Transverse colon (tissue), 4 donors: ENCODE data around the gene TMEM50A. TPM values are rescaled to one million over a fixed set of nuclear protein-coding genes. Genes with fewer than 3 reads are reported as not detected.
"Not testable (repeated sequence)": the region's sequence is repeated elsewhere in the genome, so short reads cannot be mapped to it uniquely, and the experiment has no call there.

Experiments used
- DNase-seq: peaks from one replicate; pipeline ENCODE4 v3.0.0-alpha.2; 2019
- H3K27ac ChIP-seq, 4 donors: fragments of 200-600 bp; sonication (generic); 2 replicates each; pipeline ENCODE4 v1.5.1; 2016 to 2018; ENCODE audit warnings: inconsistent platforms in 4 of 4
- H3K27me3 ChIP-seq: fragments of 200-600 bp; sonication (generic); 2 replicates; pipeline ENCODE4 v1.5.1; 2017; ENCODE audit warnings: inconsistent platforms
- H3K36me3 ChIP-seq, 4 donors: fragments of 200-600 bp; sonication (generic); 2 replicates each; pipeline ENCODE4 v1.5.1; 2017 to 2019; ENCODE audit warnings: inconsistent platforms in 4 of 4
- H3K4me1 ChIP-seq, 4 donors: fragments of 200-600 bp; sonication (generic); 2 replicates each; pipeline ENCODE4 v1.5.1; 2017 to 2020; ENCODE audit warnings: inconsistent platforms in 4 of 4
- H3K4me3 ChIP-seq, 4 donors: fragments of 200-600 bp; sonication (generic); 1 replicate in 1 of 4; 2 replicates in 3 of 4; pipeline versions ENCODE4 v1.5.1 to v1.6.1; 2017 to 2019; ENCODE audit warnings: inconsistent platforms in 4 of 4
- H3K9me3 ChIP-seq, 2 donors: fragments of 200-600 bp; sonication (generic); 2 replicates each; pipeline ENCODE4 v1.5.1; 2017 to 2019; ENCODE audit warnings: inconsistent platforms in 2 of 2
- CTCF ChIP-seq, 5 experiments: fragments of 200-600 bp in 3 of 5; fragments of 450-650 bp in 2 of 5; sonication (generic) in 3 of 5; IDR thresholded peaks; 1 replicate in 2 of 5; 2 replicates in 3 of 5; pipeline ENCODE4 v1.5.1; 2016 to 2017; ENCODE audit warnings: antibody characterized with exemption in 5 of 5, inconsistent platforms in 3 of 5, mild to moderate bottlenecking in 2 of 5, moderate library complexity in 1 of 5
- EP300 ChIP-seq: sonication (generic); formaldehyde crosslinking; IDR thresholded peaks from one replicate; pipeline ENCODE4 v1.6.1; 2017; ENCODE audit warnings: antibody characterized with exemption, low read depth
- POLR2A ChIP-seq: fragments of 450-650 bp; IDR thresholded peaks from one replicate; pipeline ENCODE4 v1.6.1; 2016; ENCODE audit warnings: antibody characterized with exemption, mild to moderate bottlenecking, moderate library complexity
- POLR2AphosphoS5 ChIP-seq, 3 donors: sonication (generic); formaldehyde crosslinking; IDR thresholded peaks; one replicate each; pipeline ENCODE4 v1.6.1; 2016; ENCODE audit warnings: antibody characterized with exemption in 3 of 3
- WGBS, 2 donors: methylation state at CpG; one replicate each; pipeline ENCODE4 v1.1.5; 2018; ENCODE audit warnings: low coverage in 1 of 2; 5-methylcytosine and 5-hydroxymethylcytosine counted together
- in situ Hi-C, 4 donors: fragments of 200-750 bp; cut with MboI; loops; one replicate each; pipeline versions ENCODE4 v1.15.0 to v1.15.1; 2017; ENCODE audit warnings: low sequenced_read_pairs in 3 of 4, low pct_ligation_motif_present in 1 of 4, low pct_unique_long_range_greater_than_20kb in 1 of 4
- intact Hi-C: fragments of 100-400 bp; cut with DNase I; formaldehyde crosslinking; loops from one replicate; pipeline ENCODE4 v1.15.1; 2023; ENCODE audit warnings: low total_unique reads
- total RNA-seq, 4 donors: library from RNA; depleted of rRNA; stranded (reverse); fragments of >200 nt; gene quantifications; one replicate each; pipeline ENCODE4 v1.1.0, GENCODE V29; 2016

Gene TMEM50A
- total RNA-seq, 4 donors from 2014 or later: 21.7 to 108 (median 74.6) TPM

GRCh38 chr1:25387096-25387495, 49.0 kb downstream of the TMEM50A start:
- H3K9me3 ChIP-seq, intact Hi-C loops, H3K27me3 ChIP-seq: not testable (repeated sequence)

GRCh38 chr1:25388691-25389090, 50.6 kb downstream of the TMEM50A start:
- intact Hi-C loops, H3K36me3 ChIP-seq, in situ Hi-C loops, H3K27me3 ChIP-seq, H3K9me3 ChIP-seq, DNase-seq, H3K4me3 ChIP-seq, H3K27ac ChIP-seq, H3K4me1 ChIP-seq: not testable (repeated sequence)
- 36% methylated on average over 3 of the region's 9 CpGs; no CpG with 5 or more reads in 1 of the 2 donors for WGBS, 2 donors

More at GRCh38 chr1:25387096-25387495, 49.0 kb downstream of the TMEM50A start:
- H3K4me3 ChIP-seq, DNase-seq, H3K36me3 ChIP-seq, H3K4me1 ChIP-seq, H3K27ac ChIP-seq, in situ Hi-C loops: not testable (repeated sequence)
- 71 to 73% methylated on average over 3 to 4 of the region's 4 CpGs for WGBS, 2 donors

- H3K4me1 ChIP-seq, H3K9me3 ChIP-seq, H3K36me3 ChIP-seq, DNase-seq, H3K4me3 ChIP-seq, H3K27me3 ChIP-seq, intact Hi-C loops, H3K27ac ChIP-seq: not testable (repeated sequence)
- 76 to 78% methylated on average over 1 to 3 of the region's 3 CpGs for WGBS, 2 donors
- in situ Hi-C loops: loop anchor here in 1 of 4 donors (10.0 kb wide), 1 partner anchor 135 kb away; no protein-coding TSS in a partner anchor
Observed at GRCh38 chr1:25389721-25390120, 51.6 kb downstream of the TMEM50A start.

GRCh38 chr1:25392841-25393240, 54.7 kb downstream of the TMEM50A start:
- intact Hi-C loops: no loop called here
- no peaks in the 10 kb centered on the region for H3K36me3 ChIP-seq
- WGBS, 2 donors: 65% methylated on average over 6 of the region's 6 CpGs; no CpG with 5 or more reads in 1 of the 2 donors
- in situ Hi-C loops: loop anchor here in 1 of 4 donors (10.0 kb wide), 1 partner anchor 132 kb away; no protein-coding TSS in a partner anchor
- no peak for DNase-seq
- no peaks in the 10 kb centered on the region for H3K4me1 ChIP-seq
- no peaks in the 10 kb centered on the region for H3K27me3 ChIP-seq
- no peak overlapping the region for H3K4me3 ChIP-seq
- TF ChIP-seq POLR2AphosphoS5 (IDR thresholded peaks at IDR 0.05) (no peak), EP300 (no peak), POLR2A (no peak), CTCF (IDR thresholded peaks at IDR 0.05) (no peak)
- H3K27ac ChIP-seq: no peak overlapping the region
- no peaks in the 10 kb centered on the region for H3K9me3 ChIP-seq

- H3K4me3 ChIP-seq, H3K36me3 ChIP-seq, H3K4me1 ChIP-seq, intact Hi-C loops, H3K27me3 ChIP-seq, H3K27ac ChIP-seq, DNase-seq, H3K9me3 ChIP-seq: not testable (repeated sequence)
- WGBS, 2 donors: 52 to 75% methylated on average over 2 to 6 of the region's 10 CpGs
- in situ Hi-C loops: loop anchor here in 1 of 4 donors (10.0 kb wide), 1 partner anchor 127 kb away; no protein-coding TSS in a partner anchor
Observed at GRCh38 chr1:25397549-25397948, 59.4 kb downstream of the TMEM50A start.

- H3K4me3 ChIP-seq, DNase-seq, H3K36me3 ChIP-seq, intact Hi-C loops, H3K4me1 ChIP-seq, H3K27me3 ChIP-seq, H3K27ac ChIP-seq, H3K9me3 ChIP-seq: not testable (repeated sequence)
- WGBS, 2 donors: no CpG with 5 or more reads among the region's 2 CpGs
- in situ Hi-C loops: loop anchor here in 1 of 4 donors (10.0 kb wide), 1 partner anchor 127 kb away; no protein-coding TSS in a partner anchor
Observed at GRCh38 chr1:25398079-25398478, 59.9 kb downstream of the TMEM50A start.
